Activated T-helper 1 cell treated with Interleukin-2 at 50 U/mL for 16 hours (primary cell): ENCODE measurements around the gene ASB17.
"Not testable (repeated sequence)": the region's sequence is repeated elsewhere in the genome, so short reads cannot be mapped to it uniquely, and the experiment has no call there.

ENCODE experiments used
- DNase-seq: peaks from one replicate; pipeline ENCODE4 v3.0.0-alpha.2; 2020; ENCODE audit warnings: low read depth

The ASB17 gene, protein sequence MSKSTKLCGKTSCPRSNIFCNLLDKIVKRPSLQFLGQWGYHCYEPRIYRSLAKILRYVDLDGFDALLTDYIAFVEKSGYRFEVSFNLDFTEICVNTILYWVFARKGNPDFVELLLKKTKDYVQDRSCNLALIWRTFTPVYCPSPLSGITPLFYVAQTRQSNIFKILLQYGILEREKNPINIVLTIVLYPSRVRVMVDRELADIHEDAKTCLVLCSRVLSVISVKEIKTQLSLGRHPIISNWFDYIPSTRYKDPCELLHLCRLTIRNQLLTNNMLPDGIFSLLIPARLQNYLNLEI

DNA sequence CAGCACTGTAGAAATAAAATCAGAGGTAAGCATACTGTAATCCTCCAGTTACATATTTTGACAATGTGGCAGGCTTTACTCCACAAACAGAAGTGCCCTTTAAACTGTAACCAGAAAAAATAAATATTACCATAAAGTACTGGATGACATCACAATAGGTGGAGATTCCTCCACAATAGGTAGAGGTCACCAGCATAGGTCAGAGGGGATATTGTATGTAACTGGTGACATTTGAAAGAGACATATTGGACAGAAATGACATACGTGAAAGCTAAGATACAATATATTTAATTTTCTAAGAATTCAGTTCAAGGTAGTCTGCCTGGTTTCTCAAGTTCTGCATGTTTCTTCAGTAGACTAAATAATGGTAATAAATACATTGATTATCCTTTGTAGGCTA is at the start of gene ASB17:
Gene ASB17 (minus strand): TSS at position 101 of the 400 bp plus-strand sequence. CDS start 113 bp downstream, outside the sequence.
- DNase-seq: no peak

DNA sequence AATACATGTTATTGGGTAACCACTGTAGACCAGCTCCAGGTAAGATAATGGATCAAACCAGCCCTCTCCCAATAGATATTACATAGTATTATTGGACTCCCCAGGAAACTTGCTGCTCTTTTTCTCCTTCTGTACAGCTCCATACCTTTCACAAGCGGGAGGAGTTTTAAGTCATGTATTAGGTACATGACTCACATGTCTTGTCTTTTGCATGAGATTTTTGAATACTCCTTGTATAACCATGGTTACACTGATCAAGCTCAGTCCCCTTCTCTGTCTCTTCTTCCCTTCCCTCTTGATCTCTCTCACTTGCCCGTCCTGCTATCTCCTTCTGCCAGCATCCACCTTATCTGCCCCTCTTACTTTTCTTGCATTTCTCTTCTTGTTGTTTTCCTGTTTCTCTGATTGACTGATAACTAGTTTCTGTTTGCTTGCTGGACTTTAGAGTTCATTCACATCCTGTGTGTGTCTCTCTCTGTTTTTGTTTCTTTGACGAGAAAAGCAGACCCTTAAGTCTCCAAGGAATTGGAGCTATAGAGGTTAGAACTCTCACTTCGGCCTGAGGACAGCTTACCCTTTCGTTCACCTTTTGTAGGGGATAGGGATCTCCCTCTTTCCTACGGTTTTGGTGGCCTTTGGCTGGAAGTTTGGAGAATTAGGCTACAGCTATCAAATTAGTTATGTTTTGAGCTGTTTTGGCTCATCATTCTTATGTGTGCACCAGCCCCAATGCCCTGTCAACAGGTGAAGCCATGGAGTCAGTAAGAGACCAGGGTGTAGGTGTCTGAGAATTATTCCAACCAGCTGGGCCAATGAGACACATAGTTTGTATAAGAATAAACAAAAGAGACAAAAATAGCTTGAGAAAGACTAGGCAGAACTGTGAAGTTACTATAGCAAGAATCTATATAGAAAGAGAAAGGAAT is 49.0 kb upstream of the ASB17 start:
- DNase-seq: no peak

DNA sequence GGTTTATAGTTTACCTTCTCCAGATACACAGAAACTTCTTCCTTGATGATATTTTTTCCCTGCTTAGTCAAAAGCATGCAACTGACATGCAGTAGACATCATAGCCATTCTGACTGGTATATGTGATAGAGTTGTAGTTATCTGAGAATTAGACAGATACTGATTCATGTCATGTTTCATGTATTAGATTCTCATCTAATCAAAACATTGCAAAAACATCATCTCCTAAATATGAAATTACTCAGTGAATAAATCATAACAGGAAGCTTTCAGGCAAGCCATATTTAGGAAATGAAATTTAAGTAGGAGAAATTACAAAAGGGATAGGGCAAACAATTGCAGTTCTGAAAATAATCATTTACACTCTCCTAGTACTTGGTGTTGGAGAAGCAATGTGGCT is 38.4 kb upstream of the ASB17 start:
- DNase-seq: no peak

DNA sequence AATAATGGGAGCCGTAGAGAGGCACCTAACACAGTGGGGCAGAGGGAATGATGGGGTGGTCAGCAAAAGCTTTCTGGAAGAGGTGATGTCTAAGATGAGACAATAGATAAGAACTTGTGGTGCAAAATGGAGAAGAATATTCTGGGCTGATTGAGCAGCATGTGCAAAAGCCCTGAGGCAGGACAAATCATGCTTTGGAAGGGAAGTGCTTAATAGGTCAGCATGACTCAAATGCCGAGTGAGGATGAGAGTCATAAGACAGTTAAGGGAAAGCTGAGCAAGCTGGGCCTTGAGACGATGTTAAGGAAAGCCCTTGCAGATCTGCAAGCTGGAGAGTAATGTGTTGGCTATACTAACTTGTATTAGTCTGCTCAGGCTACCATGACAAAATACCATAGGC is 37.3 kb upstream of the ASB17 start:
- DNase-seq: no peak

DNA sequence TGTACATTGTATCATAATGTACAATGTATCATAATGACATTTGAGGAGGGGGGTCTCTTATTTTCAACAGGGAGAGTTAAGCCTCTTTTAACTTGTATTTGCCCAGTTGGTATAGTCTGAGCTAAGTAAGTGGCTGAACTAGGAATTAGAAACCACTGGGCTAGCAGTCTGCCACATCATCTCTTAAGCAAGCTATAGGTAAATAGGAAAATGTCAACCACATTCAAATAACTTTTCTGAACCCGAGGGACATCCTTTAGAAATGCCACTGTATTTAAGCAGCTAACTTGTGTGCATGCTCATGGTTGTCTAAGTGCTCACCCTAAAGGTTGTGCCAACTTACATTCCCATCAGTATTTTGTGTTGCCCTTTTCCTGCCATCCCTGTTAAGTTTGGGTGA is 35.5 kb upstream of the ASB17 start:
- no peak for DNase-seq

DNA sequence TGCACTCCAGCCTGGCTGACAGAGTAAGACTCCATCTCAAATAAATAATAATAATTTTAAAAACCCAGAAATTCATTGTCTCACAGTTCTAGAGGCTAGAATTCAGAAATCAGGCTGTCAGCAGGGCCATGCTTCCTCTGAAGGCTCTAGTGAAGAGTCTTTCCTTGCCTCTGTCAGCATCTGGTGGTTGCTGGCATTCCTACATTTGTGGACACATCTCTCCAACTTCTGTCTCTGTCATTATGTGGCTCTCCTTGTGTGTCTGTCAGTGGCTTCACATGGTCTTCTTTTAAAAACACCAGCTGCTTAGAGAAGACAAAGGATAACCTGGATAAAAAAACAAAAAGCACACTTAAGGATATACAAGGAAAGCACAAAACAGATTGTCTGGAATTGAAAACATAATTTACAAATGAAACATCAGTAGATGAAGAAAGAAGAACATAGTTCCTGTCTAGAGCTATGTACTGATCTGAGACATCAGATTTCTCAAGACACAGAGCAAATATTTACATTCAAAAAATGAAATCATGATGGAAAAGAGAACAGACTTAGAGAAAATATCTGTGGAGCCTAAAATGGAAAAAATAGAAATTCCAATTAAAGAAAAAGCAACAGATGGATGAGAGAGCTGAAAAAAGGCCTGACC is 32.7 kb upstream of the ASB17 start:
- DNase-seq: no peak

DNA sequence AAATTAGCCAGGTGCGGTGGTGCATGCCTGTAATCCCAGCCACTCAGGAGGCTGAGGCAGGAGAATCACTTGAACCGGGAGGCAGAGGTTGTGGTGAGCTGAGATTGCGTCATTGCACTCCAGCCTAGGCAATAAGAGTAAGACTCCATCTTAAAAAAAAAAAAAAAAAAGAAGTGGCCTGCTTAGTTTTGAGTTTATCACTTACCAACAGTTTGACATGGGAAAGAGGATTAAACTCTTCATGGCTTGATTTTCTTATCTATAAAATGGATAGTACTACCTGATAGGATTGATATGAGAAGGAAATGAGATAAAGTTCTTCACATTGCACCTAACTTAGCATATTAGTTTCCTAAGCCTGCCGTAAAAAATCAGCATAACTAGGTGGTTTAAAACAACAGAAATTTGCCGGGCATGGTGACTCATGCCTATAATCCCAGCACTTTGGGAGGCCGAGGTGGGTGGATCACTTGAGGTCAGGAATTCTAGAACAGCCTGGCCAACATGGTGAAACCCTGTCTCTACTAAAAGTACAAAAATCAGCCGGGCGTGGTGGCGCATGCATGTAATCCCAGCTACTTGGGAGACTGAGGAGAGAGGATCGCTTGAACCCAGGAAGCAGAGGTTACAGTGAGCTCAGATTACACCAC is 32.0 kb upstream of the ASB17 start:
- not testable (repeated sequence) for DNase-seq

DNA sequence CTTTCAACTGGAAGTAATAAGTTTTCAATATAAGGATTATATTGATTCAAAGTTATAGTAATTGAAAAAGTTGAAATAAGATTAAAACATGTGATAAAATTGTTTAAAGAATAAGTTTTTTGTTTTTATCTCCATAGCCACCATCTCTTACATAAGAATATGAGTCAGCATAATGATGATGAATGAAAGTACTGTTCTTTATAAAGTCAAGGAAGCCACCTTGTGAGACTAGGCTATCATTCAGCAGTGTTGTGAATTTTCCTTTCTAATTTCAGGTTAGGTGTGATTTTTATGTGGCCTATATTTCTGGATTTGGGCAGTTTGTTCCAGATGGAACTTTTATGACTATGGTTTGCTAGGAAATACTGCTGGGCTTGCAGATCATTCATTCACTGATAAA is 22.4 kb upstream of the ASB17 start:
- DNase-seq: no peak

DNA sequence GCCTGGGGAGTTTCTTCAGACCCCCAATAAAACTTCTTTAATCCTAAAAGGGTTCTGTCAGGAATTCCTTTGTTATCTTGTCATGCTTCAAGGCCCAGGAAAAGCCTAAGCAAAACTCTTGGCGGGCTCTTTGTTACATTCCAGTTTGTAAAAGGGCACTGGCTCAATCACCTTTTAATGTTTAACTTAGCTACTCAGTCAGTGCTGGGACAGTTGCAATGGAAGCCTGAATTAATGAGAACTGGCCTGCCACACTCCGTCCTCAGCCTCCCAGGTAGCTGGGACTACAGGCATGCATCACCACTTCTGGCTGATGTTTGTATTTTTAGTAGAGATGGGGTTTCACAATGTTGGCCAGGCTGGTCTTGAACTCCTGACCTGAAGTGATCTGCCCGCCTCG is 21.3 kb upstream of the ASB17 start:
- DNase-seq: no peak

DNA sequence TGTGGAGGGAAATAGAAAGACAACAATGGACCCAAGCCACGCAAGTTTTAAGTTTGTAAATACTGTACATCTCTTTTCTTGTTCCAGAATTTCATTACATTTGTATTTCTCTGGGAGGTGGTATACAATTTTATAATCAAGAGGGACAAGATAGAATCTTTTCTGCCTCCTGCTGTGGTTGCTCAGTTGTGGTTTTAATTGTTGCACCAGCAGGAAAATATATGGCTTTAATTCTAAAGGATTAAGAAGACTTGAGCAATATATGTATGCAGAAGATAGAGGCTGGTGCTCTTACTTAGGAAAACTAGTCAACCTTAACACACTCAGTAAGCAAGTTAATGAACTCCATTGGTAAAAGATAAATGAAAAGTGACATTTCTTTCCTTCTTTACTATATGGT is 19.8 kb upstream of the ASB17 start:
- no peak for DNase-seq

DNA sequence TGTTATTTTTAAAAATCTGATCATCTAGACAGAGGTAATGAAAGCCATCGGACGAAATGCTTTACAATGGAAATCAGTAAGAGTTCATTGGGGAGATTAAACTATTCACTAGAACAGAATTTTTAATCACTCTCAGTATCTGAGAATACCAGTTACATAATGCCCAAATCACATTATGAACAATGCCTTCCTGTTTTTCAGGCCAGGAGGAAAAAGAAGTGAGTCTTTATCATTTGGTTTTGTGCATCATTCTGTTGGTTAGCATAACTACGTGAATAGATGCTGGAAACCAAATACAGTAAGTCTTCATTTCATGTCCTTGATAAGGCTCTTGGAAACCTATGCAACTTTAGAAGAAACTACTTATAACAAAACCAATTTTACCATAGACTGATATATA is 18.0 kb upstream of the ASB17 start:
- DNase-seq: no peak

DNA sequence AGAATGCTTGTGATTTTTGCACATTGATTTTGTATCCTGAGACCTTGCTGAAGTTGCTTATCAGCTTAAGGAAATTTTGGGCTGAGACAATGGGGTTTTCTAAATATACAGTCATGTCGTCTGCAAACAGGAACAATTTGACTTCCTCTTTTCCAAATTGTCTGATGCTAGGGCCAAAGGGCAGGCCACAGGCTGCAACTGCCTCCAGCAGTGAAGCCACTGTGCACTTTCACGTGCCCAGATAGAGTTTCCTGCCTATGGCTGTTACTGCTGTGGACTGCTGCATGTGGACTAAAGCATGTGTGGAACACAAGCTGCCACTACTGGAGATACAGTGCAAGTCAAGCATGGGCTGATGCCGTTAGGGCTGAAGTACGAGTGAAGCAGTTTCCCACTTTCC is 10.8 kb upstream of the ASB17 start:
- DNase-seq: not testable (repeated sequence)

DNA sequence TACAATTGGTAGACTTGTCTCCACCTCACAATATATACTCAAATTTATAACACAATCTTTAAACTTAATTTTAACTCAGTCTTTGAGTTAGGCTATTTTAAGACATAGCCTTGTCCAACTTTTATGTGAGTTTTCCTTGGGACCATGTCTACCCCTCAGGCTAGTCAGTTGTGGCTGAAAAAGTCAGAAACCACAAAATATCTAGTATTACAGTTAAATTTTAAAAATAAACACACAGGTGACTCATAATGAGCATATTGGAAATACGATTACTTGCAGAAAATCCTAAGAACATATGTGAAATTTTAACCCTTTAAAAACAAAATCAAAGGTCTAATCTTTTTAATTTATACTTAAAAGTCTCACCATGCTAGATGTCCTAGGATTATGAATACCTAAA is 4.8 kb upstream of the ASB17 start:
- no peak for DNase-seq

DNA sequence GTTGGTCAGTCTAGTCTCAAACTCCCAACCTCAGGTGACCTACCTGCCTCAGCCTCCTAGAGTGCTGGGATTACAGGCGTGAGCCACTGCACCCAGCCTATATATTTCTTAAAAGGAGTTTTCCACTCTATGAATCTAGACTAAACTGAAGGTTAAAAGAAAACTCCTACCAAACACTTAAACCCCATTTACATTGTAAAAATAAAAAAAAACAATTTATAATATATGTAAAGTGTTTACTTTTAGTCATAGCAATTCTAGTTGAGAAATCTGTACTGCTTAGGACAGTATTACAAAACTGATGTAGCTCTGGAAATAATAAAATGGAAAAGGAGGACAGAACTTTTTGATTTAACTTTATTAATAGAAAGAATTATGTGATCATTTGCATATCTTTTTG is 9.5 kb downstream of the ASB17 start:
- DNase-seq: no peak

DNA sequence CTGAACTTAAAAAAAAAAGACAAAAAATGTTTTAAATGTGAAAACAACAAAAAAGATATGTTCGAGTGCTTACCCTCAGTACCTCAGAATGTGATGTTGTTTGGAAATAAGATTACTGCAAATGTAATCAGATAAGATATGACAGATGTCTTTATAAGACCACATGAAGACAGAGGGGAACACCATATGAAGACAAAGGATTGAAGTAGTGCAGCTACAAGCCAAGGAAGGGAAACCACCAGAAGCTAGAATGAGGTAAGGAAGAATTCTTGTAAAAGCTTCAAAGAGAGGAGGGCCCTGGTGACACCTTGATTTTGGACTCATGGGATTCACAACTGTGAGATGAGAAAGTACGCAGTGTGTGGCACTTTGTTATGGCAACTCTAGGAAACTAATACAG is 15.4 kb downstream of the ASB17 start:
- no peak for DNase-seq

DNA sequence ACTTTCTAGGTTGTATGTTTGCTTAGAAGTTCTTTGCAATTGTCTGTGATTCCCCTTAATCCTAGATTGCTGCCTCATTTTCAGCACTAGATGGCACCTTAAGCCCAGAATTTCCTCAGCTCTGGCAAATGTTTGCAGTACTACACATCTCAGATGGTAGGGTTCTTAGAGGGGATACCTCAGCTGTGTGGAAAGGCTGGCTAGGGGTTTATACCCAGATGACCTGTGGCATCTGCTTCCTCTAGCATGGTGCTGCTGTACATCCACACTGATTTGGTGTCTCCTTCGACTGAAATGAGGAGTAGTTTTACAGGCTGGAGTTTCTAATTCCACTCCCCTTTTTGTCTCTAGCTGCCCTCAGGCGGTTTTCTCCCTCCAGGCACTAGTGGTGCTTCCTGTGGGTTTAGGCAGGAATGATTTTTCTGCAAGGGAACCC is 23.5 kb downstream of the ASB17 start:
- DNase-seq: no peak

DNA sequence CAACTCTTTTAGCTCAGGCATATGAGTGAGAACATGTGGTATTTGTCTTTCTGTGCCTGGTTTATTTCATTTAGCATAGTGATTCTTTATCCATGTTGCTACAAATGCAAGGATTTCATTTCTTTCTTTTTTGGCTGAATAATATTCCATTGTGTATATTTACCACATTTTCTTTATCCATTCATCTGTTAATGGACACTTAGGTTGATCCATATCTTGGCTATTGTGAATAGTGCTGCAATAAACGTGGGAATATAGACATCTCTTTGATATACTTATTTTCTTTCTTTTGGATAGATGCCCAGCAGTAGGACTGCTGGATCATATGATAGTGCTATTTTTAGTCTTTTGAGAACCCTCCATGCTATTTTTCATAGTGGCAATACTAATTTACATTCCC is 30.8 kb downstream of the ASB17 start:
- no peak for DNase-seq

DNA sequence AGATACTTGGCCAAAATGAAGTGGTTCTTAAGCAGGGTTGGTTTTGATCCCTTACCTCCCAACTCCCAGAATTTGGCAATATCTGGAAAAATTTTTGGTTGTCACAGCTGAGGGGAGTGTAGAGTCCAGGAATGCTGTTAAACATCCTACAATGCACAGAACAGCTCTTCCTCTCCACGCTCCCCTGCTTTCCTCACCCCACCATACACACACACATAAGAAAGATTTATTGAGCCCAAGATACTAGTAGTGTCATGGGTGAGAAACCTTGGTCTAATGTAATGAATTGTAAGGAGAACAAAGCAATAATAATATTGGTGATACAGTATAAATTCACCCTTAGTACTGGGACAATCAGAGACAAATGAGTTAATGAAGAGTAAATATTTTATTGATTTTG is 47.8 kb downstream of the ASB17 start:
- no peak for DNase-seq

DNA sequence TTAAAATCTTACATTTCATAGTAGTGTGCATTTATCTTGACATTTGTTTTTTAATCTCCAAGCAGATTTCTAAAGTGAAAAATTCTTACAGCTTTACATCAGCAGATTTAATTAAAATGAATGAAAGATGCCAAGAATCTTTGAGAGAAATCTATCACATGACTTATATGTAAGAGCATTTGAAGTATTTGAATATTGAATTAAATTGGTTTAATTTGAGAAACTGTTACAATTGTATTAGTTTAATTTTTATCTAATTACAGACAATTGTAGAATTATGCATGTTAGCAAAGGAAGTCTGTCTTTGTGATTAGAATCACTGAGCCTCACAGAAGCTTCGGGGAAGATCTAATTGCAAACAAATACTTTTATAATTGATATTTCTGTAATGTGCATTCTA is 52.2 kb downstream of the ASB17 start:
- DNase-seq: no peak

DNA sequence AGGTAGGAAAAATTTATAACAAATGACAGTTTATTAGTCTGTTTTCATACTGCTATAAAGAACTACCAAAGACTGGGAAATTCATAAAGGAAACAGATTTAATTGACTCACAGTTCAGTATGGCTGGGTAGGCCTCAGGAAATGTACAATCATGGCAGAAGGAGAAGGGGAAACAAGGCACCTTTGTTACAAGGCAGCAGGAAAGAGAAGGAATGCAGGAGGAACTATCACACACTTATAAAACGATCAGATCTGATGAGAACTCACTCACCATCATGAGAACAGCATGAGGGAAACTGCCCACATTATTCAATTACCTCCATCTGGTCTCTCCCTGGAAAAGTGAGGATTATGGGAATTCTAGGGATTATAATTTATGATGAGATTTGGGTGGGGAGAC is 61.3 kb downstream of the ASB17 start:
- no peak for DNase-seq
